Head of caudate nucleus (tissue), 42 donors: Measurements from ENCODE around the gene TBC1D2B.

Source experiments
- DNase-seq, 42 donors: peaks; one replicate each; pipeline versions ENCODE4 v3.0.0 to v3.0.0-alpha.2; 2020 to 2021; ENCODE audit warnings: mixed read lengths in 7 of 42
- intact Hi-C: fragments of 100-400 bp; cut with DNase I; formaldehyde crosslinking; loops from one replicate; pipeline ENCODE4 v1.15.0; 2022

Gene TBC1D2B

DNA sequence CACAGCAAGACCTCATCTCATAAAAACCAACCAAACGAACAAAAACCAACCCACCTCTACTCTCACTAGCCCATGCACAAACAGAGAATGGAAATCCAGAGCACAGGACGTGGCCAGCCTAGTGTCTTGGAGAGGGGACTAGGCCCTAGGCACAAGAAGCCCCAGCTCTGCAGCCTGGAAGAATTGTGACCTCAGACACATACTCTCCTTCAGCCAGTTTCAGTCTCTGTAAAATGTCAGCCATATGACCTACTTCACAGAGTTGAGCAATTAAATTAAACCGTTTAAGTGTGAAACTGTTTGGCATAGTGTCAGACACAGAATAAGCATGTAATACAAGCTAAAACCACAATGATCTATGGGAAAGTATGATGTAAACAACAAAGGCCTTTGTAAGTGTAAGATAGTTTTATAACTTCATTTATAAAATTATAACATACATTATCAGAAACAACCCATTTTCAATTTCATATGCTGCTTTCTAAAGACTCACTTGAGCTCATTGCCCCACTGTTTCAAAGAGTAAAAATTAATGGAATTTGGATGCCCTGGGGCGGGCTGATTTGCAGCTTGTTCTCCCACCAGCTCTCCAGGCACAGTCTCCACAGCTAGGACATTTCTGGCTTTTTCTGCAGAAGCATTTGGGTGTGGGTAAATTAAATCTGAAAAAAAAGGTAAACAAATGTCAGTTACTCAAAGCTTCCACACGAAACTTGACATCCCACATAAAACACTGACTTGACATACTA, 32.9 kb downstream of the TBC1D2B start:
- DNase-seq, result no peak
- intact Hi-C loops, result no loop called here

DNA sequence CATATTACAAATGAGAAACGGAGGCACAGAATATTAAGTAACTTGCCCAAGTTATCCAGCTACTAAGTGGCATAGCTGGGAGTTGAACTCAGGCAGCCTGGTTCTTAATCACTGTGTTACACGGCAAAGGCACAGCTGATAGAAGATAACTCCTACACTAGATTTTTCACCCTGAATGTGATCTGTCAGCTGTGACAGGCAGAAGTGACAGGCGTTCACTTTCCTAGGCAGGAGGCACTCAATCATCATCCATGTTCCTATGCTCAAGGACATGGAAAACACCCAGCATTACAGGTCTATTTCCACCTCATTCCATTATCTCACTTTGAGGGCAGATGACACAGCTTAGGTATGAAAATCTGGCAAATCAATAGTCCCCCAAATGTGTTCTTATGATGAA, 35.6 kb downstream of the TBC1D2B start:
- intact Hi-C loops, result no loop called here
- no peak for DNase-seq

DNA sequence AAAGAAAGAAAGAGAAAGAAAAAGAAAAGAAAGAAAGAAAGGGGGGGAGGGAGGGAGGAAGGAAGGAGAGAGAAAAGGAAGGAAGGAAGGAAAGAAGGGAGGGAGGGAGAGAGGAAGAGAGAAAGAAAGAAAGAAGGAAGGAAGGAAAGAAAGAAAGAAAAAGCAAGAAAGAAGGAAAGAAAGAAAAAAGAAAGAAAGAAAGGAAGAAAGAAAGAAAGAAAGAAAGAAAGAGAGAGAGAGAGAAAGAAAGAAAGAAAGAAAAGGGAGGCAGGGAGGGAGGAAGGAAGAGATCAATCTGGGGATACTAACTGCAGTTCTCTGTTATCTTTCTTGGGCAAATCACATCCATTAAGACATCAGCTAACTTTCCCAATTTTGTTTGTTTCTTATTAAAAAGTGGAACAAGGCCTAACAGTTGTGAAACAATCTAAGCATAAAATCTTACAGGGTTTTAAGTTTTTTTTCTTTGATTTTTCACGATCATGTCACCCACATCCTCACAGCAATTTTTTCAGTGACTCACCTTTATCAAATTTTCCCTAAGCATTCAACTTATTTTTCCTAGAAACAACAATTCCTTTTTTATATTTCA, 36.8 kb downstream of the TBC1D2B start:
- intact Hi-C loops, result no loop called here
- DNase-seq, result no peak

DNA sequence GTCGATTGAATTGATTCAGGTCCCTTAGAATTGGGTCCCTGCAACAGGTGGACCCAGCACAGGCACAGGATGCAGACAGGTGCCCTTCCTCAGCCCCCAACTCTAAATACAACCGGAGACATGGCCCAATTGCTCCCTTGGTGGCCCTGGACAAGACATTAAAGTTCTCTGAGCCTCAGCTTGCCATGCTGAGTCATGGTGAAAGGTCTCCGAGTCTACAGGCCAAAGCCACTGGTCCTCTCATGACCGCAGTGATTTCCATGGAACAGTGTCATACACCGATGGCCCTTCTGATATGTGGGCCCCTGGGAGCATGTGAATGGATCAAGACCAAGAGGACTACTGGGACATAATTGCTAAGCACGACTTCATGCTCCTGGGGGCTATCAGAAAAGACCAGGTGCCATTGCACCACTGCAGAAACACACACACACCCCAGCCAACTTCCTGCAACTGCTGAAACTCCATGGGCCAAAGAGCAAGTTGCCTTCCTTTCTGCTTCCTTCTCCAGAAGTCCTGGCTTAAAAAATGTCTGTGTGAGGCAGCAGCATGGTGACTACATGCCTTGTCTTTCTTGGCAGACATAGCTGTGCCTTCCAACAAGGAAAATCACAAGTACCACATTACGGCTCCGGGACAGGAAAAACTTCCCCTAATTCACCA, 38.8 kb downstream of the TBC1D2B start:
- no peak for DNase-seq
- intact Hi-C loops, result no loop called here

DNA sequence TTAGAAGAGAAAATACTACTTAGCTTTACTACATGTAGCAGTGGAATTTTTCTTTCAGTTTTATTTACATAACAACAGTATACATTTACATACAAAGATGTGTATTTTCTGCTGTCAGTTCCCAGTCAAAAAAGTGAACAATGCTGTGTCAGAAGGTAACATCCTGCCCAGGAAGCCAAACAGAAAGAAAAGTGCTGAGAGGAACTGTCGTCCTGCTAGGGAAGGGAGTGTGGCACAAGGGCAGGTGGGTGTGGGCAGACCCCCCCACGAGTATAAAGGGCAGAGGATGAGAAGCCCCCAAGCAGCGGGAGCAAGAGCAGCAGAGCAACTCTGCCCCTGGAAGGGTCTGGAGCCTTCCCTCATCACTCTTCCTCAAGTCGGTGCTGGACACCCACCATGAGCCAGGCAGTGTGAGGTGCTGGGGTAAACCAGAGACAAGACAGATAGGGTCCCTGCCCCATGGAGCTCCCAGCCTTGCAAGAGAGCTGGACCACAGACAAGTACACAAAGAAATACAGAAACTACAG, 39.7 kb downstream of the TBC1D2B start:
- intact Hi-C loops, result no loop called here
- DNase-seq, result no peak

DNA sequence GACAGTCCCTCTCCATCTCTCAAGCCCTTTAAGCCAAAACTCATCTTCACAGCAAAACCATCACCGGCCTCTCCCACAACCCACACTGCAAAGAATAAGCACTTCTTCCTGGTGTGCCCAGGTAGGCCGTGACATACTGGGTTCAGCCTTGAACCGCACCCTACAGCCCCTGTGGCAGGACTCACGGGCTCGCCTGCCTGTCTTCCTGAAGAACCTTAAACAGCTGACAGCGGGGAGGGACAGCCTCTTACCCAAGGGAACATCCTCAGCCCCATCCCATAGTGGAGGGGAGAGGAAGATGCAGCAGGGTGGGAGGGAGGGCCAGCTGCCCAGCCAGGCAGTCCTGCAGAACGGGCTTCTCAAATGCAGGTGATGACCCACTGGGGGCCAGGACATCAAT, 40.2 kb downstream of the TBC1D2B start:
- intact Hi-C loops, result no loop called here
- DNase-seq, result no peak

DNA sequence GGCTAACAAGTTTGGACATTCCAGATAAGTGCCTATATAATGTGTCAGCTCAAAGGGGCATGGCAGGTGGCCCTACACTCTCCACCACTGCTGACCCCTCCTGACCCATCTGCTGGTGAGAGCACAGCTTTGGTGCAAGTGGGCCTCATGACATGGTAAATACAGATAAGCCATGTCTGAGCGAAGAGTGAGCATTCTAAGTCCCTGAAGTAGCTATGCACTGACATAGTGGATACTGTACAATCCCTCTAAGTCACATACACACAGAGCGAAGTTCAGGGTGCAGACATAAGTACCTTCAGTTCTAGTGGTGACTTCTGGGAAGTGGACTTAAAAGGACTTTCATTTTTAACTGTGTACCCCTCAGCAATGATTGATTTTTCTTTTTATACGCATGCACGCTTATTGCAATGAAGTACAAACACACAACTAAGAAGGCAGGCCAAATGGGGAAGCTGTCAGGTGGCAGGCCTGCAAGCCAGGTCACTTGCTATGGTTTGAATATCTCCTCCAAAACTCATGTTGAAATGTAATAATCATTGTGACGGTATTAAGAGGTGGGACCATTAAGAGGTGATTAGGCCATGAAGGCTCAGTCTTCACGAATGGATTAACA, 41.5 kb downstream of the TBC1D2B start:
- no peak for DNase-seq
- intact Hi-C loops, result no loop called here

DNA sequence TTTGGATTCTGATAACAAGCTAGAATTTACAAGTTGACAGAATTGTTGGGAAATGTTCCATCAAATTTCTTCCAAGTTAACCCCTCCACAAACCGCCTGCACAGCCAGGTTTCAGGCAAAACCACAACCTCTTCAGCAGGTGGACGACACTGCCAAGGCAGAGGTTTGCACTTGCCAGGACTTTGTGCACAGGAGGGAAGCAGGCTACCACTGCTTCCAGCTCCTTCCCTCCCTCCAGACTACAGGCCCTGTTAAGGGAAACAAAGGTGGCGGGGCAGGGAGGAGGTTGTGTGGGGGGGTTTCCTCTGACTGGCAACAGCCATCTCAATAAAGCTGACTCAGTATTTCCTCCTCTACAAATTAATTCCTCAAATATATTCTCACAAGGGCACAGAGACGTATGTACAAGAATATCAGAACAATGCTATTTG, 42.2 kb downstream of the TBC1D2B start:
- DNase-seq, result peak in 14 of 42 donors; percentile 22 to 61 (median 36)
- intact Hi-C loops, result no loop called here

DNA sequence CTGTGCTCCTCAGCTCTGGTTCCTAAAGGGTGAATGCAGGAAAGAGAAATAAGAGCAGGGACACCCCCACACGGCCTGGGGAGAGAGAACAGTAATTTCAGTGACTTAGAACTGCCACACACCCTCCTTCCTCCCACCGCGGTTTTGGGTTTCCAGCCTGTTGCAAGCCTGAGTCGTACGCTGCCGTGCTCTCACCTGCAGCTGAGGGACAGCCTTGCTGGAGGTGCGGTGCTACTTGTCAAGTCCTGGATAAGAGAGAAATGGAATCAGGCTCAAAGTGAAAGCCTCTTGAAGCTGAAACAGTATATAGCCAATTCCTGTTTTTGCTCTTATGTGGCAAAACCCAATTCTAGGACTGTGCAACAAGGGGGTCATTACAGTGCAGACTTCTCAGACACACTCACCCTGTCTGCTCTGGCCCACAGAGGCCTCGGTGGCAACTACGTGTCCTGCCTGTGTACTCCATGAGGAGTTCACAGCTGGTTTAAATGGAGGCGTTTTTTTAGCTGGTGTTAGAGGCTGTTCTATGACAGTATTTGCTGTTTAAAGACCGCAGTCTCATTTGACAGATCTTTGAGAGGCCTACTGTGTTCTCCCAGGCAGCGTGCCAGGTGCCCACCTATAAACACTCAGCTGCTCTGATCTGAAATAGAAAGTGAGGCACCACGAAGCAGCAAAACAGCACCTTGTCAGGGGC, 42.9 kb downstream of the TBC1D2B start:
- intact Hi-C loops, result no loop called here
- peak in 40 of 42 donors; percentile 43 to 91 (median 70) for DNase-seq

DNA sequence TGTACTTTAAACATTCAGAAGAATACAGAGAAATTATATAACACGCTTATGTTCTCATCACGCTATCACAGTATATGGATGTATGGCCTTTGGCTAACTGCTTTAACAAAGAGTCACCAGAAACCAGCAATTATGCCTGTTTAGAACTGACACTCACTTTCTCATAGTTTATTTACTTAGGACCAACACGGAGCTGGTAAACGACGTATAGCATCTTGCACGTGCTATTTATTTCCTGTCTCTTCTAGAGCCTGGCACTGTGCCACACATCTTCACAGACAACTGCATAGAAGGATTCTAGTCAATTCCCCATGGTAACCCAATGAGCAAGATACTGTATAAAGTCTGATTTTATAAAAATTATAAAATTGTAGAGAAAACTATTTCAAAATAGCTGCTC, 43.6 kb downstream of the TBC1D2B start:
- intact Hi-C loops, result no loop called here
- peak in 1 of 42 donors; percentile 51 for DNase-seq

DNA sequence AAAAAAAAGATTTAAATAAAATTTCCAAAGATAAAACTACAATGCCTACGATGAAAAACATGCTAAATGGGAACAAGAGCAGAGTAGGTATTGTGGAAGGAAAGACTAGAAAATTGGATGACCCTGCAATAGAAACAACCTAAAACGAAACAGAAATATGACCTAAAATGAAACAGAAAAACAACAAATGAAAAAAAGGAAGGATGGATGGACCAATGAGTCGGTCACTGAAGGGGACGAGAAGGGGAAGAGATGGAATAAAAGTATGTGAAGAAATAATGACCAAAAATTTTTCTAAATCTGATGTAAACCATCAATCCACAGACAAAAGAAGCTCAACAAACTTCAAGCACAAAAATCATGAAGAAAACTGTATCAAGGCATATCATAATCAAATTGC, 44.8 kb downstream of the TBC1D2B start:
- intact Hi-C loops, result no loop called here
- DNase-seq, result no peak

DNA sequence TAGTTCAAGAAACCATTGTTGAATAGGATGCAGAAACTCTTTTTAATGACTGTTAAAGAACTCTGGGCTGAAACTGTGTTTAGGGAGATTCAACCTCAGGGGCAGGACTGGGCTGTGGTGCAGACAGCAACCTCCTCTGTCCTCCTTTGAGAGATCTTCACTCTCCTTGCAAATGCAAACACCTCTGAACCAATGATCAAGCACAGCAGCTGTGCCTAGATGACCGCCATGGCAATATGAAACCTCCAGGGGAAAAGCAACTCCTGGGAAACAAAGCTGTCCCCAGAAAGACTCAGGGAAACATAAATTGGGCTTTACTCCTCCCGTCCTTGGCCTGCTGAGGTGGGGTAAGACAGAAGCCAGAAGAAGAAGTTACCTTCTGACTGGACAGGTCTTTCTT, 52.6 kb downstream of the TBC1D2B start:
- no peak for DNase-seq
- intact Hi-C loops, result no loop called here

DNA sequence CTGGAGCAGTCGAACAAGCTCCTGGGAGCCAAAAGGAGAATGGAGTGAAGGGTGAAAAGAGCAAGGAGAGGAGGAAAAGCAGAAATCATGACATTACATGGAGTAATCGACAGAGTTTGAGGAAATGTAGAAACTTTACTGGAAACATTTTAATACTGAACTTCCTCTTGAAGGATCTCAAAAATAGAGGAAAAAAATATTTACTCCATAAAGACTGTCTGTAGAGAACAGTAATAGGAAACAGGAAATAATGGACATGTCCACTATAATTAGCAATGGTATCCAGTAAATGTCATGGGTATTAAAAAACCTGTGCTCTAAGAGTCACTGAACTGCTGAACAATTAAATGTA, 53.0 kb downstream of the TBC1D2B start:
- intact Hi-C loops, result no loop called here
- no peak for DNase-seq

DNA sequence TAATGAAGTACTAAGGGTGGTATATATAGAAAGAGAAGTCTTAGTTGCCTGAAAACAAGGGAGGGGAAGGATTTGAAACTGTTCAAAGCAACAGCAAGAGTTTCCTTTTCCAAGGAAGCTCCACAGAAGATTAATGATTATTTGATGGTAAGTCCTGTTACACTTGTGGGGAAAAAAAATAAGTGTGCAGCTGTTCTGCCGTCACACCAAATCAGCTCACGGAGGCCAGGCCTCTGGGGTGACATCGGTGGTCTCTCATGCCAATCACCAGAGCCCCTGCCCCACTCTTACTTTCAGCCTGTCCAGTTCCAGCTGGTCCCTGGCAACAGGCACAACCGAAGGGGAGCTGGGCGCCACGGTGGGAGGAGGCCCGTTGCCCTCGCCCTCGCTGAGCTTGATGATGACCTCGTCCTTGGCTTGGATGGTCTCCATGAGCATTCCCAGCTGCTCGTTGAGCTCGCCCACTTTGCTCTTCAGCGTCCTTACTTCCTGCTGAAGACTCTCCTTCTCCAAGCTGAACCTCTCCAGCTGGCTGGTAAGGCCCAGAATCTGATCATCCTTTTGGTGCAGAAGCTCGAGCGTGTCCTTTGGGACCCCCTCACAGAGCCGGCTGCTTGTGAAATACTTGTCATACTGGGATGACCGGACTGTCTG, 53.5 kb downstream of the TBC1D2B start:
- no peak for DNase-seq
- intact Hi-C loops, result no loop called here

DNA sequence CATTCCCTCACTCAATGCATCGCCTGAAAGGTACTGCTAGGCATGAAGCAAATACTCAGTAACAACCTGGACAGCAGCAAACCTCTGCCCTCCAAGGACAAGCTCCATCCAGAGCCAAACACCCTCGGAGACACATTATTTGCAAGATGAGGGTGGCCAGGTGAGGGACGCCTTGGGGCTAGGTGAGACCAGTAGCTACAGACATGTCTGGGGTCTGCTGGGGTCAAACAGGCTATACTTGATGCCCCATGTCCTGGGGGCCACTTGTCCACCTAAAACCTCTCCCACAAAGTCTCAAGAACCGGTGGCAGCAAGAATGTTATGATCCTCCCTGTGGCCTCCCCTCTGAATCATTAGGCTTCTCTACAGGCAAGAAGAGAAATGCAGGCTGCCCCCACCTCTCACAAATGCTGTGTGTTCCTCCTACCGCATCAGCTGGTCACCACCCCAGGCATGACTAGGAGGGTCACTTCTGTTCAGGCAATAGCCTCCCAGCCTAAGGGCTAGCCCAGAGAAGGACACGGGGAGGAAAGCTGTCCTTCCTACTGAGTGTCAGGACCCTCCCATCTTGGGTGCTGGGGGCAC, 54.3 kb downstream of the TBC1D2B start:
- intact Hi-C loops, result no loop called here
- no peak for DNase-seq

DNA sequence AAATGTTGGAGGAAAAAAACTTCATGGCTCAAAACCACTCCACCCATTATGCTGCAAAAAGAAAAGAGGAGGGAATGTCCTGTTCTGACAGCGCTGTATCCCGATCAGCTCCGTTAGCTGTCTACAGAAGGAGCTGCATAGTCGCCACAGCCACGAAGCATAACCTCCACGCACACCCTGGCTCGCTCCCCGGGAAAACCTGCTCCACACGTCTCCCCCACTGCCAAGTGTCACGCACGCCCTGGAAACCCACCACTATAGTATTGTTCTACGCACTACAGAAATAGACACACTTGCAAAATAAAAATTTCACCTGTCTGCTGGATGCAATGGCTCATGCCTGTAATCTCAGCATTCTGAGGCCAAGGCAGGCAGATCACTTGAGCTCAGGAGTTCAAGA, 55.8 kb downstream of the TBC1D2B start:
- no peak for DNase-seq
- intact Hi-C loops, result no loop called here

DNA sequence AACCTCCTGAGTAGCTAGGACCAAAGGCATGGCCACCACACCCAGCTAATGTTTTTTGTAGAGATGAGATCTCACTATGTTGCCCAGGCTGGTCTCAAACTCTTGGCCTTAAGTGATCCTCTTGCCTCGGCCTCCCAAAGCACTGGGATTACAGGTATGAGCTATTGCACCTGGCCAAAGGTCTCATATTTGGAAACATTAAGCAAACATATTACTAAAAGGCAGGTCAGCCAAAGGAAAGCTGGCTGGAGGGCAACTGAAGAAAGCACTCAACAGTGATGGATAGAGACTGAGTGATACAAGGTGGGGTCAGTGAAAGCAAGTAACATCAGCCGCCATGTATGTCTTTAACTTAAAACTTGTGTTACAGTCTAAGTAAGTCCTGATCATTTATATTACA, 57.5 kb downstream of the TBC1D2B start:
- no peak for DNase-seq
- intact Hi-C loops, result no loop called here

DNA sequence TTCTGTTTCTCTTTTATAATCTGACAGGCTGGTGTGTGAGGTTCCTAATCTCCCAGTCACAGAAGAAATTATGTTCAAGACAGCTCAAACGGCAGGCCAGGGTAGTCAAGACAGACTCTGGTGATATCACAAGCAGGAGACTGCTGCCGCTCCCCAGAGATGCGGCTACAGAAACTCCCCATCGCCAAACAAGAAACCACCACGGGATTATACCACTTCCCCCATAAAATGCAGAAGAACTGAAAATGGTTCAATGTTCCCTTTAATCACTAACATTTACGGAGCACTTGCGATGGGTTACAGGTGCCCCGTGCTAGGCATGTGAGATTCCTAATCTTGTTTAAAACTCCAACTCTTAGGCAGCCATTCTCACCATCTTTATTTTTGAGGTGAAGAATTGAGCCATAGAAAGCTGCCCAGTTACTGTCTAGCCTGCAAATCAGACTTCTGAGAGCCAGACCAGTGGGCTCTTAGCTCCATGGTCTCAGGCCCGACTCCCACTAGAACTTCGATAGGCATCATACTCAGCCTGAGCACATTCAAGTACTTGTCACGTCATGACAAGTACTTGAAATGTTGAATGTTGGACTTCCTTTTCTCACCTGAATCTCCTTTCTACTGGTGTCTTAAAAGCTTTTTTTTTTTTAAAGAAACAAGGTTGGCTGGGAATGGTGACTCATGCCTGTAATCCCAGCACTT, 58.4 kb downstream of the TBC1D2B start:
- DNase-seq, result peak in 2 of 42 donors; percentile 30 to 44
- intact Hi-C loops, result no loop called here
